Activated CD4-positive, alpha-beta memory T cell treated with anti-CD3 and anti-CD28 coated beads for 36 hours (primary cell): ENCODE results near the gene LRRC2. TPM values are rescaled to one million over a fixed set of nuclear protein-coding genes. Genes with fewer than 3 reads are reported as not detected.
A peak's percentile ranks its signal among the peaks of the same experiment; 100 is the strongest.

Experiments used
- CTCF ChIA-PET: fragments of 350-600 bp; sonication (Branson Sonifier 250); formaldehyde crosslinking; loops from one replicate; lab custom pipeline; 2021; ENCODE audit warnings: antibody characterized with exemption, inconsistent platforms; lab: Charles Lee
- POLR2A ChIA-PET: fragments of 350-600 bp; sonication (Branson Sonifier 250); formaldehyde crosslinking; loops from one replicate; lab custom pipeline; 2021; ENCODE audit warnings: antibody characterized with exemption; lab: Charles Lee
- DNase-seq: peaks from one replicate; pipeline ENCODE4 v3.0.0-alpha.2; 2020
- H3K27ac Mint-ChIP-seq: one replicate; pipeline ENCODE4 v1.8.0; 2021; ENCODE audit warnings: mixed read lengths
- H3K27me3 Mint-ChIP-seq: one replicate; pipeline ENCODE4 v1.8.0; 2021; ENCODE audit warnings: mixed read lengths
- H3K36me3 Mint-ChIP-seq: one replicate; pipeline ENCODE4 v1.8.0; 2021; ENCODE audit warnings: mixed read lengths
- H3K4me1 Mint-ChIP-seq: one replicate; pipeline ENCODE4 v1.8.0; 2021; ENCODE audit warnings: low read depth, mixed read lengths
- H3K4me3 Mint-ChIP-seq: one replicate; pipeline ENCODE4 v1.8.0; 2021; ENCODE audit warnings: mild to moderate bottlenecking, mixed read lengths
- H3K9me3 Mint-ChIP-seq: one replicate; pipeline ENCODE4 v1.8.0; 2021; ENCODE audit warnings: mixed read lengths
- intact Hi-C: fragments of 100-400 bp; cut with micrococcal nuclease; formaldehyde crosslinking; loops from one replicate; pipeline ENCODE4 v1.15.1; 2023
- total RNA-seq, 2 experiments: library from RNA; stranded (reverse); gene quantifications; one replicate each; pipeline ENCODE4 v1.2.3, GENCODE V29; 2021

Gene LRRC2
- total RNA-seq, 2 experiments from 2014 or later, result not detected

GRCh38 chr3:46564190-46565021, 1.7 kb downstream of the LRRC2 start:
- ChIA-PET POLR2A (no interaction called here), CTCF (interaction anchor here (1.0 to 8.5 kb wide), 3 partner anchors 65 to 76 kb away, joined by 3 to 168 read pairs (median 28); no protein-coding TSS in a partner anchor)
- Mint-ChIP-seq H3K9me3 (no peaks in the 10 kb centered on the region), H3K27ac (no peak overlapping the region), H3K4me3 (no peak overlapping the region), H3K4me1 (peaks cover 10% of the 10 kb centered on the region), H3K27me3 (peaks cover 16% of the 10 kb centered on the region), H3K36me3 (no peaks in the 10 kb centered on the region)
- DNase-seq, result no peak
- intact Hi-C loops, result no loop called here

- ChIA-PET CTCF (interaction anchor here (0.6 to 8.5 kb wide), 5 partner anchors 21 to 72 kb away, joined by 3 to 168 read pairs (median 3); no protein-coding TSS in a partner anchor), POLR2A (no interaction called here)
- H3K36me3 Mint-ChIP-seq, result no peaks in the 10 kb centered on the region
- no peak overlapping the region for H3K4me3 Mint-ChIP-seq
- H3K27ac Mint-ChIP-seq, result no peak overlapping the region
- intact Hi-C loops, result no loop called here
- H3K27me3 Mint-ChIP-seq, result peaks cover 13% of the 10 kb centered on the region
- H3K9me3 Mint-ChIP-seq, result no peaks in the 10 kb centered on the region
- no peak for DNase-seq
- peaks cover 17% of the 10 kb centered on the region for H3K4me1 Mint-ChIP-seq
These were observed 4.2 kb downstream of the LRRC2 start for GRCh38 chr3:46561951-46562350.

GRCh38 chr3:46561511-46561910, 4.6 kb downstream of the LRRC2 start:
- ChIA-PET POLR2A (no interaction called here), CTCF (interaction anchor here (0.8 to 8.5 kb wide), 5 partner anchors 21 to 72 kb away, joined by 3 to 168 read pairs (median 3); no protein-coding TSS in a partner anchor)
- Mint-ChIP-seq H3K4me1 (peaks cover 17% of the 10 kb centered on the region), H3K4me3 (no peak overlapping the region), H3K27me3 (peaks cover 14% of the 10 kb centered on the region), H3K27ac (no peak overlapping the region), H3K9me3 (no peaks in the 10 kb centered on the region), H3K36me3 (no peaks in the 10 kb centered on the region)
- DNase-seq, result no peak
- intact Hi-C loops, result no loop called here

DNA sequence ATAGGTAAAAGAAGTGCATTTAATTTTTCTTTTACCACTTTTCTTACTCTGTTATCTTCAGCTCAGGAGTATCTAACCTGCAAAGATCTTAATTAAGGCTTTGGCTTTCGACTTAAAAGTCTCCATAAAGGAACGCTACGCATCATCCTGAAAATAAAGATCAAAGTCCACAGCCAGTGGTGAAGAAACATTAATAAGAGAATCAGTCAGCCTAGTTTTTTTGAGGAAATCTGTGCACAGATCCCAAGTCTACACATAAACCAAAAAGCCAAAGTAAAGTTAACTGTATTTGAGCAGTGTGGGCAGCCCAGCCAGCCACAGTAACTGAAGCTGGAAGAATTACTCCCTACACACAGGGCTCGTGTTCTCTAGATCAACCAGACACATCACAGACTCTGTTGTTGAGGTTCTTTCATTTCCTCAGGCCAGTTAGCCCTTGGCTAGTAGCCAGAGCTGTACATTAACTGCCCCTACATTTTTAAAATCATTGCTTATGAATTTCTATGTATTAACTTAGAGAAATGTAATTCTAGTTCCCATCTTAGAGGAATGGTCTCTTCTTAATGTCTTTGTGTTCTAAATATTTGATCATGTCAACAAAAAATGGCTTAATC, 6.9 kb downstream of the LRRC2 start:
- Mint-ChIP-seq H3K9me3 (no peaks in the 10 kb centered on the region), H3K27ac (no peak overlapping the region), H3K4me3 (no peak overlapping the region), H3K4me1 (peaks cover 11% of the 10 kb centered on the region), H3K36me3 (no peaks in the 10 kb centered on the region), H3K27me3 (peaks cover 1% of the 10 kb centered on the region)
- intact Hi-C loops, result no loop called here
- no peak for DNase-seq
- ChIA-PET CTCF (interaction anchor here (0.6 to 8.5 kb wide), 10 partner anchors 11 to 109 kb away, joined by 3 to 168 read pairs (median 6); partner anchors contain the start of gene RTP3), POLR2A (no interaction called here)

DNA sequence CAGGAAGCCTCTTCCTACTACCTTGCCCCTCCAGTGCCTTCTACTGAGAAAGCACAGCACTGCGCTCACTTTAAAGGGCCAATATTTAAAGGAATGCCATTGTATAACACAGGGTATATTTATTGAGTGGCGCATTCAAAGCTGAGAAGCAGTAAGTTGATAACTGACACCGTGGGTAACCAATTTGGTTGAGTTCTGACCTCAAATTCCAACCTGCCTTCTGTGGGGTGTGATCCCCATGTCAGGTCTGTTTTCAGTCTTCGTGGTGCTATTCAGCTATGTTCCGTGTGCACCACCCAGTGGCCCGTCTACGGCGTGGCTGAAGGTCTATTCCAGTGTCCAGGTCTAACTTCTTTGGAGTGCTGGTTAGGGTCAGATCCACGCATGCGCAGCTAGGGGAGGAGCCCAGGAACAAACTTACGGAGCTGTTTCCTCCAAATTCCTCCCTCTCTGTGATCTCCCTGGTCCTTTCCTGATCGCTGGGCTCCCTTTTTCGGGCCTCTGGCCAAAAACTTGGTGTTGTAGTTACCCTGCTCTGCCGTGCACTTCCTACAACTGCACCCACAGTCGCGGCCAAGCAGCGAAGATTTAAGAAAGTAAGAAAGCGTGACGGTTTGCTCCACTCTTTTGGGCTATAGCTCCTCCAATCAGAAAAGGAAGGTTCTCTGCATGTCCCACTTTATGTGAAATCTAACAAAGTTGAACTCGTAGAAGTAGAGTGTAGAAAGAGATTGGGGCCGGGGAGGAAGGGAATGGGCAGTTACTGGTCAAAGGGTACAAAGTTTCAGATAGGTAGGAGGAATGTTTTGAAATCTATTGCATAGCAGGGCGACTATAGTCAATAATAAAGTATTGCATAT, 7.7 kb downstream of the LRRC2 start:
- peak; percentile 78 for DNase-seq
- intact Hi-C loops, result loop anchor here (1.0 kb wide), 2 partner anchors 62 to 70 kb away; no protein-coding TSS in a partner anchor
- peaks cover 11% of the 10 kb centered on the region for H3K4me1 Mint-ChIP-seq
- no peak overlapping the region for H3K27ac Mint-ChIP-seq
- ChIA-PET CTCF (interaction anchor here (0.6 to 8.5 kb wide), 17 partner anchors 10 to 108 kb away, joined by 3 to 168 read pairs (median 4); partner anchors contain the start of gene RTP3), POLR2A (no interaction called here)
- H3K36me3 Mint-ChIP-seq, result no peaks in the 10 kb centered on the region
- peak overlapping the region; percentile 71 for H3K4me3 Mint-ChIP-seq
- peaks cover 1% of the 10 kb centered on the region for H3K27me3 Mint-ChIP-seq
- no peaks in the 10 kb centered on the region for H3K9me3 Mint-ChIP-seq

DNA sequence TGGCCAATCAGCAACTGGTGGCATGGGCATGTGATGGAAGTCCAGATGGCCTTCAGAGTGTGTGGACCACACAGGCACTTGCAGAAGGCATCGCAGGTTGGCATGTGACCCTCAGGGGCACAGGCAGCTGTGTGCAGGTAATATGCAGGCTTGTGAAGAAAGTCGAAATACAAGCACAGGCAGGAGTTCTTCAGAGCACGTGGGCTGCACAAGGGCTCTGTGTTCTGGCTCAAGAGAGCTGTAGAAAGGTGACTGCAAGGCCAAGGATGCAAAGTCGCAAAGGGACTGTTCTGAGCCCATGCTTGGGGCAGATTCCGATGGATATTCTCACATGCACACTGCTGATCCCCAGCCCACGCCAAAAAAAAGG, 8.3 kb downstream of the LRRC2 start:
- ChIA-PET POLR2A (no interaction called here), CTCF (interaction anchor here (0.7 to 8.5 kb wide), 9 partner anchors 9 to 74 kb away, joined by 3 to 168 read pairs (median 9); partner anchors contain the start of gene RTP3)
- no peaks in the 10 kb centered on the region for H3K36me3 Mint-ChIP-seq
- intact Hi-C loops, result loop anchor here (1.0 kb wide), 2 partner anchors 61 to 69 kb away; no protein-coding TSS in a partner anchor
- DNase-seq, result no peak
- no peak overlapping the region for H3K4me3 Mint-ChIP-seq
- H3K27me3 Mint-ChIP-seq, result peaks cover 1% of the 10 kb centered on the region
- H3K4me1 Mint-ChIP-seq, result peaks cover 11% of the 10 kb centered on the region
- no peak overlapping the region for H3K27ac Mint-ChIP-seq
- no peaks in the 10 kb centered on the region for H3K9me3 Mint-ChIP-seq

DNA sequence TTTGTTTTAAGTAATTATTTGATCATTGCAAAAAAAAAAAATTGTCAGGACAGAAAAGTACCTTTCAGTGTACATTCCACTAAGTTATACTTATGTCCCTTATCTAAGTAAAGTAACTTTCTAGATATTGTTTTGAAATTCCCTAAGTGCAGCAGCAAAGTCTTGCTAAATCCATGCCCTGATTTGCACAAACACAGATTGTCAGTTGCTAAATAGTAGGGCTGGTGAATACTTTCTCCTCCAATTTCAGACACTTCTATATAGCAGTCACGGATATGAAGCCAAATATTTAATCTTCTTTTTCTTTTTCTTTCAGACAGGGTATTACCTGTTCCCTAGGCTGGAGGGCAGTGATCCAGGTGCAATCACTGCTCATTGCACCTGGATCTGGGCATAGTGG, 12.9 kb downstream of the LRRC2 start:
- Mint-ChIP-seq H3K27me3 (peaks cover 3% of the 10 kb centered on the region), H3K9me3 (no peaks in the 10 kb centered on the region), H3K4me1 (peaks cover 11% of the 10 kb centered on the region), H3K27ac (no peak overlapping the region), H3K4me3 (no peak overlapping the region), H3K36me3 (no peaks in the 10 kb centered on the region)
- POLR2A ChIA-PET, result no interaction called here
- intact Hi-C loops, result no loop called here
- CTCF ChIA-PET, result interaction anchor here (1.9 kb wide), 1 partner anchor 64 kb away, joined by 8 read pairs; no protein-coding TSS in a partner anchor
- no peak for DNase-seq

DNA sequence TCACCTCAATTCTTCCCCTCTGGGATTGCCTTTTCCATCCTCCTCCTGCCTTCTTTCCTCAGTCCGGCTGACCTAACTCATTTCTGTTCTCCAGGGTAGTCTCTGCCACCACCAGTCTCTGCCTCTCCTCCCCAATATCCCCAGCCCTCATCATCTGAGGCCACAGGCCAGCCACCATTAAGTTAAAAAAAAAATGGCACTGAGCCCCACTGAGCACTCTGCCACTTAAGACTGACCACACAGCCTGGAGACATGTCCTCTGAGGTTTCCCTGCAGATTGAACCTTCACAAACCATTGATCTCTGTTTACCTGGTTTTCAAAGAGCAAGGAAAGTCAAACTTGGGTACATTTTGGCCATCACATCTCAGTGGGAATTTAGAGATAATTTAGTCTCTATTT, 13.6 kb downstream of the LRRC2 start:
- ChIA-PET CTCF (no interaction called here), POLR2A (interaction anchor here (0.6 kb wide), 1 partner anchor 827 kb away, joined by 4 read pairs; no protein-coding TSS in a partner anchor)
- Mint-ChIP-seq H3K36me3 (no peaks in the 10 kb centered on the region), H3K9me3 (no peaks in the 10 kb centered on the region), H3K4me3 (no peak overlapping the region), H3K4me1 (peaks cover 10% of the 10 kb centered on the region), H3K27me3 (peaks cover 3% of the 10 kb centered on the region), H3K27ac (no peak overlapping the region)
- no peak for DNase-seq
- intact Hi-C loops, result no loop called here

DNA sequence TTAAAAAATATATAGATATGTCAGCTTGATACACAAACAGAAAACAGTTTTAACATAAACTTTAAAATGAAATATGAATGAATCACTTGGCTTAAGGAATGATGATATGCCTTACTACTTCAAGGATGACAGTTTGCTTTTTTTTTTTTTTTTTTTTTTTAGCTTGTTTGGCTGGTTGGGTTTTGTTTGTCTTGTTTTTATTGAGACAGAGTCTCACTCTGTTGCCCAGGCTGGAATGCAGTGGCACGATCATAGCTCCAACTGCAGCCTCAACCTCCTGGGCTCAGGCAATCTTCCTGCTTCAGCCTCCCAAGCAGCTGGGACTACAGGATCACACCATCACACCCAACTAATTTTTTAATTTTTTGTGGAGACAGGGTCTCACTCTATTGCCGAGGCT, 14.5 kb downstream of the LRRC2 start:
- ChIA-PET POLR2A (no interaction called here), CTCF (interaction anchor here (1.8 kb wide), 1 partner anchor 62 kb away, joined by 11 read pairs; no protein-coding TSS in a partner anchor)
- H3K9me3 Mint-ChIP-seq, result no peaks in the 10 kb centered on the region
- H3K4me3 Mint-ChIP-seq, result no peak overlapping the region
- DNase-seq, result no peak
- no peaks in the 10 kb centered on the region for H3K36me3 Mint-ChIP-seq
- H3K4me1 Mint-ChIP-seq, result peaks cover 10% of the 10 kb centered on the region
- no peak overlapping the region for H3K27ac Mint-ChIP-seq
- H3K27me3 Mint-ChIP-seq, result peaks cover 2% of the 10 kb centered on the region
- intact Hi-C loops, result no loop called here

DNA sequence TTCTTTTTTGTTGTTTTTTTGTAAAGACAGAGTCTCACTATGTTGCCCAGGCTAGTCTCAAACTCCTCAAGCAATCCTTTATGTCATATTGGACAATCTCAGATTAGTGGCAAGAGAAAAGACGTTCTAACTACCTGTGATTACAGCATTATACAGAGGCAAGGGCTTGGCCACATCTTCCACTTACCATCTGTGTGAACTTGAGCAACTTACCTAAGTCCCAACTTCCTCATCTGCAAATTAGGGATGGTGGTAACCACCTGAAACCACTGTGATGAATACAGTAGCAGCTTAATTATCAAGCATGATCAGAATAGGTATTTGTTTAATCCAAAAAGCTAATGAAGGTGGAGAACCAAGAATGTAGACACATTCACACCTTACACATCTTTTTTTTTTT, 16.1 kb downstream of the LRRC2 start:
- no peaks in the 10 kb centered on the region for H3K36me3 Mint-ChIP-seq
- ChIA-PET CTCF (interaction anchor here (0.7 to 3.0 kb wide), 3 partner anchors 8 to 85 kb away, joined by 3 to 12 read pairs (median 4); partner anchors contain the start of gene LTF), POLR2A (no interaction called here)
- H3K27ac Mint-ChIP-seq, result no peak overlapping the region
- peaks cover 6% of the 10 kb centered on the region for H3K4me1 Mint-ChIP-seq
- H3K27me3 Mint-ChIP-seq, result peaks cover 2% of the 10 kb centered on the region
- no peaks in the 10 kb centered on the region for H3K9me3 Mint-ChIP-seq
- H3K4me3 Mint-ChIP-seq, result no peak overlapping the region
- no peak for DNase-seq
- intact Hi-C loops, result no loop called here

DNA sequence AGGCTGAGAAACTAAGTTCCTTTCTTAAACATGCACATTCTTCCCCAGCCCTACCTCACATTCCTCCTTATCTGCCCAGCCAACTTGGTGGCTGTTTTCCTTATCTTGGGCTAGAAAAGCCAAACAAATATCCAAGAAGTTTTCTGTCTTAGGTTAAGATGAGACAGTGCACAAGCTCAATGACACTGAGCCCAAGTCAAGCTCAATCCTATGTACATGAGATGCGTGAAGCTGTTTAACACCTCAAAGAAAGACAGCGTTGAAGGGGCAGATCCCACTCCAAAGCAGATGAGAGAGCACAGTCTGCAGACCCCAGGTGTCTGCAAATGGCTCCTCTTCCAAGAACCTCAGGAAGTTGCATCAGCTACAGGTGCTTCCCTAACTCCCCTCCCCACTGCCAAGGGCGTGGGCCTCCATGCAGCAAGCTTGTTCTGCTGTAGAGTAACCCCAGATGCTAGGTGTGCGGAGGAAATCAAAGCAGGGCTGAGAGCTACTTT, 16.6 kb downstream of the LRRC2 start:
- CTCF ChIA-PET, result interaction anchor here (0.7 to 3.0 kb wide), 3 partner anchors 9 to 85 kb away, joined by 3 to 12 read pairs (median 4); partner anchors contain the start of gene LTF

More for the DNA sequence above, 16.6 kb downstream of the LRRC2 start:
- H3K4me1 Mint-ChIP-seq, result peaks cover 6% of the 10 kb centered on the region
- intact Hi-C loops, result no loop called here
- no peak overlapping the region for H3K4me3 Mint-ChIP-seq
- DNase-seq, result no peak
- POLR2A ChIA-PET, result no interaction called here
- H3K27me3 Mint-ChIP-seq, result peaks cover 2% of the 10 kb centered on the region
- H3K27ac Mint-ChIP-seq, result no peak overlapping the region
- no peaks in the 10 kb centered on the region for H3K9me3 Mint-ChIP-seq
- H3K36me3 Mint-ChIP-seq, result no peaks in the 10 kb centered on the region
